HepG2 (cell line): Measurements from ENCODE around the gene MISP3. TPM values are rescaled to one million over a fixed set of nuclear protein-coding genes. Genes with fewer than 3 reads are reported as not detected.

Source experiments
- ATAC-seq: fragments of 200-7000 bp; cut with Tn5 transposase; 3 replicates; pipeline ENCODE4 v1.9.1; 2020; ENCODE audit warnings: mild to moderate bottlenecking, moderate library complexity
- BruUV-seq: library from RNA; stranded (reverse); fragments of 400-500 nt; replicated peaks from 2 replicates; lab custom pipeline; 2021; lab: Mats Ljungman, UMichigan
- CTCF ChIA-PET: fragments of 300-600 bp; formaldehyde crosslinking; extraction: SDS; loops from one replicate; lab custom pipeline; 2021; ENCODE audit warnings: low total read pairs, inconsistent platforms, low intra/inter-chr PET ratio; lab: Yijun Ruan, JAX
- POLR2A ChIA-PET: fragments of 350-600 bp; sonication (Branson Sonifier 250); formaldehyde crosslinking; loops from one replicate; lab custom pipeline; 2020; ENCODE audit warnings: antibody characterized with exemption, inconsistent platforms; lab: Yijun Ruan, JAX
- DNase-seq: peaks from one replicate; pipeline ENCODE4 v3.0.0-alpha.2; 2015; ENCODE audit warnings: low spot score
- FAIRE-seq: peaks from 3 replicates; lab custom pipeline; 2011; peaks lifted over from hg19 to GRCh38; lab: Jason Lieb, UNC
- H2AFZ ChIP-seq: one replicate; pipeline ENCODE4 v1.6.1; 2011; ENCODE audit warnings: low read length, inconsistent platforms
- H3K27ac ChIP-seq: fragments of 300-600 bp; 3 replicates; pipeline ENCODE4 v1.8.0; 2011; ENCODE audit warnings: mixed run types, mild to moderate bottlenecking, mixed read lengths, low read length, inconsistent platforms; ENCODE audit not compliant: insufficient read depth; ENCODE audit errors: extremely low read length
- H3K27me3 ChIP-seq, 2 experiments: fragments of 200-600 bp in 1 of 2; 2 replicates in 1 of 2; 3 replicates in 1 of 2; pipeline versions ENCODE4 v1.6.0 to v1.8.0; 2011; ENCODE audit warnings: low read length in 2 of 2, mild to moderate bottlenecking in 2 of 2, moderate library complexity in 2 of 2, inconsistent platforms in 1 of 2; ENCODE audit not compliant: insufficient read depth in 2 of 2, control insufficient read depth in 1 of 2
- H3K36me3 ChIP-seq, 2 experiments: fragments of 200-600 bp in 1 of 2; replicated peaks in 1 of 2; 2 replicates in 1 of 2; 3 replicates in 1 of 2; pipeline versions ENCODE4 v1.5.1 to v1.8.0; 2011; ENCODE audit warnings: low read length in 2 of 2, inconsistent platforms in 1 of 2; ENCODE audit not compliant: insufficient read depth in 2 of 2, control insufficient read depth in 1 of 2
- H3K4me1 ChIP-seq: 2 replicates; pipeline ENCODE4 v1.5.1; 2012; ENCODE audit warnings: low read length, inconsistent platforms; ENCODE audit not compliant: insufficient read depth
- H3K4me2 ChIP-seq: 2 replicates; pipeline ENCODE4 v1.6.0; 2011; ENCODE audit warnings: low read depth, low read length, inconsistent platforms
- H3K4me3 ChIP-seq, 3 experiments: fragments of 200-600 bp in 1 of 3; sonication (generic), shearing (Covaris generic) in 1 of 3; replicated peaks in 1 of 3; 2 replicates each; pipeline ENCODE4 v1.5.1; 2011 to 2016; ENCODE audit warnings: low read length in 3 of 3, inconsistent platforms in 2 of 3, low read depth in 2 of 3, mild to moderate bottlenecking in 2 of 3, control low read depth in 1 of 3, mixed read lengths in 1 of 3; ENCODE audit not compliant: insufficient read depth in 1 of 3
- H3K79me2 ChIP-seq: one replicate; pipeline ENCODE4 v1.6.1; 2011; ENCODE audit warnings: low read length, inconsistent platforms; ENCODE audit not compliant: insufficient read depth
- H3K9ac ChIP-seq: 2 replicates; pipeline ENCODE4 v1.6.0; 2011; ENCODE audit warnings: mild to moderate bottlenecking, low read depth, low read length, inconsistent platforms; ENCODE audit not compliant: insufficient read depth
- H3K9me3 ChIP-seq: 2 replicates; pipeline ENCODE4 v1.5.1; 2012; ENCODE audit warnings: mild to moderate bottlenecking, low read length
- H4K20me1 ChIP-seq: 2 replicates; pipeline ENCODE4 v1.6.0; 2011; ENCODE audit warnings: inconsistent platforms, mild to moderate bottlenecking, low read length, moderate library complexity; ENCODE audit not compliant: insufficient read depth
- BRCA1 ChIP-seq: sonication (generic); formaldehyde crosslinking; IDR thresholded peaks from 2 replicates; pipeline ENCODE4 v1.4.0; 2020; ENCODE audit warnings: missing genetic modification reagents
- FOXA3 ChIP-seq: IDR thresholded peaks from 2 replicates; pipeline ENCODE4 v1.6.1; 2016; ENCODE audit warnings: missing genetic modification reagents, missing compliant biosample characterization
- FOXM1 ChIP-seq: sonication (generic); formaldehyde crosslinking; IDR thresholded peaks from 2 replicates; pipeline ENCODE4 v1.5.0; 2020; ENCODE audit warnings: missing genetic modification reagents
- FOXO1 ChIP-seq: sonication (generic); formaldehyde crosslinking; IDR thresholded peaks from 2 replicates; pipeline ENCODE4 v1.4.0; 2020; ENCODE audit warnings: missing genetic modification reagents
- GLI4 ChIP-seq: sonication (generic); formaldehyde crosslinking; IDR thresholded peaks from 2 replicates; pipeline ENCODE4 v1.5.1; 2020; ENCODE audit warnings: missing genetic modification reagents, mild to moderate bottlenecking, moderate library complexity, borderline replicate concordance
- JARID2 ChIP-seq: sonication (generic); formaldehyde crosslinking; IDR thresholded peaks from 2 replicates; pipeline ENCODE4 v1.8.1; 2023; ENCODE audit warnings: missing genetic modification reagents, inconsistent platforms; ENCODE audit not compliant: insufficient replicate concordance
- MTF2 ChIP-seq: sonication (generic); formaldehyde crosslinking; IDR thresholded peaks from 2 replicates; pipeline ENCODE4 v1.5.0; 2020; ENCODE audit warnings: missing genetic modification reagents, borderline replicate concordance
- NFIC ChIP-seq: IDR thresholded peaks from 2 replicates; pipeline ENCODE4 v1.6.1; 2012; ENCODE audit warnings: mild to moderate bottlenecking, low read length, inconsistent platforms
- PHB2 ChIP-seq: fragments of 450-650 bp; IDR thresholded peaks from 2 replicates; pipeline ENCODE4 v1.6.1; 2018; ENCODE audit not compliant: partially characterized antibody
- RBM22 ChIP-seq: fragments of 200-400 bp; formaldehyde crosslinking; optimal IDR thresholded peaks from 2 replicates; pipeline ENCODE3; 2017; ENCODE audit warnings: mild to moderate bottlenecking, low read length, moderate library complexity
- SUZ12 ChIP-seq: fragments of 150-350 bp; IDR thresholded peaks from 2 replicates; pipeline ENCODE4 v1.6.1; 2014; ENCODE audit warnings: low read depth, low read length
- ZNF772 ChIP-seq: sonication (generic); formaldehyde crosslinking; IDR thresholded peaks from 2 replicates; pipeline ENCODE4 v1.5.0; 2020; ENCODE audit warnings: mild to moderate bottlenecking, missing genetic modification reagents
- WGBS: methylation state at CpG from one replicate; pipeline ENCODE4 v1.1.6; 2017; ENCODE audit warnings: low lambda C conversion rate; 5-methylcytosine and 5-hydroxymethylcytosine counted together
- in situ Hi-C: cut with HindIII; loops from 2 replicates; pipeline ENCODE4 v1.10.0; 2017; ENCODE audit warnings: low pct_unique_long_range_greater_than_20kb; ENCODE audit not compliant: extremely low pct_ligation_motif_present
- intact Hi-C: fragments of 100-400 bp; cut with micrococcal nuclease; formaldehyde crosslinking; loops from one replicate; pipeline ENCODE4 v1.10.0; 2022; ENCODE audit not compliant: unreplicated experiment
- polyA plus RNA-seq, 8 experiments: library from polyadenylated mRNA; depleted of rRNA in 3 of 8; stranded (reverse) in 7 of 8; unstranded in 1 of 8; fragments of >200 nt; fragmentation: Illumina TruSeq in 4 of 8; extraction: Trizol in 4 of 8; gene quantifications; 2 replicates each; pipeline versions ENCODE4 v1.2.1 to v1.2.3, GENCODE V29; 2011 to 2016; ENCODE audit warnings: low read depth in 4 of 8, missing spikeins in 1 of 8, mixed read lengths in 1 of 8; ENCODE audit not compliant: insufficient read depth in 1 of 8
- total RNA-seq, 5 experiments: library from RNA; depleted of rRNA; stranded (reverse); fragments of >200 nt; fragmentation: Illumina TruSeq; extraction: Trizol; gene quantifications; 2 replicates each; pipeline ENCODE4 v1.2.3, GENCODE V29; 2016; ENCODE audit warnings: low read depth in 1 of 5

The MISP3 gene
- total and polyA plus RNA-seq, 2 of the 13 experiments (the other 11 are each of a cell fraction or from before 2014, with no cell fraction given) = 2.5 to 5.4 TPM

DNA sequence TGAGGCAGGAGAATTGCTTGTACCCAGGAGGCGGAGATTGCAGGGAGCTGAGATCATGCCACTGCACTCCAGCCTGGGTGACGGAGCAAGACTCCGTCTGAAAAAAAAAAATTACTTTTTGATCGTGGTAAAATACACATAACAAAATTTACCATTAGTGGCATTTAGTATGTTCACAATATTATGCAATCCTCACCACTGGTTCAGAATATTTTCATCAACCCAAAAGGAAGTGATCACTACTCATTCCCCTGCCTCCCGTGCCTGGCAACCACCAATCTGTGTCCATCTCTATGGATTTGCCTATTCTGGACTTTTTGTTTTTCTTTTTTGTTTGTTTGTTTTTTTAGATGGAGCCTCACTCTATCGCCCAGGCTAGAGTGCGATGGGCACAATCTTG is 9.5 kb upstream of the MISP3 start:
- no peak overlapping the region for H3K9ac ChIP-seq
- no TSS peak for BruUV-seq
- H3K36me3 ChIP-seq = no peaks in the 10 kb centered on the region
- H3K9me3 ChIP-seq = no peaks in the 10 kb centered on the region
- ATAC-seq (no peak), FAIRE-seq (no peak), DNase-seq (no peak)
- no peaks in the 10 kb centered on the region for H4K20me1 ChIP-seq
- CTCF ChIA-PET = no interaction called here
- in situ Hi-C loops = loop anchor here (25.0 kb wide), 1 partner anchor 301 kb away; the partner anchor contains the start of genes C19orf53 and MRI1
- no peak overlapping the region for H3K4me3 ChIP-seq
- POLR2A ChIA-PET = interaction anchor here (5.7 kb wide), 1 partner anchor 9 kb away, joined by 62 read pairs; the partner anchor contains the start of gene MISP3
- H3K4me2 ChIP-seq = no peak overlapping the region
- H3K79me2 ChIP-seq = no peaks in the 10 kb centered on the region
- intact Hi-C loops = no loop called here
- WGBS = 56% methylated on average over 7 of the region's 7 CpGs
- H3K4me1 ChIP-seq = peaks cover 45% of the 10 kb centered on the region
- no peaks in the 10 kb centered on the region for H3K27me3 ChIP-seq
- TF ChIP-seq PHB2 (no peak), RBM22 (no peak), FOXM1 (no peak), FOXO1 (no peak), ZNF772 (CRISPR knock-in tag) (no peak), GLI4 (no peak), BRCA1 (CRISPR knock-in tag) (no peak), JARID2 (CRISPR knock-in tag) (no peak), MTF2 (CRISPR knock-in tag) (no peak), FOXA3 (CRISPR knock-in tag) (no peak), NFIC (no peak), SUZ12 (no peak)
- TF ChIP-seq, all 625 proteins: peak for 0
- Histone ChIP-seq H2AFZ (no peak overlapping the region), H3K27ac (no peak overlapping the region)
